K562 (cell line): ENCODE measurements around the gene OLAH. TPM values are rescaled to one million over a fixed set of nuclear protein-coding genes. Genes with fewer than 3 reads are reported as not detected.

Experiments
- ATAC-seq: fragments of 200-7000 bp; cut with Tn5 transposase; 3 replicates; pipeline ENCODE4 v1.9.1; 2020; ENCODE audit warnings: moderate library complexity
- BruUV-seq: library from RNA; stranded (reverse); fragments of 400-500 nt; replicated peaks from 2 replicates; lab custom pipeline; 2021; lab: Mats Ljungman, UMichigan
- CTCF ChIA-PET: fragments of 300-600 bp; formaldehyde crosslinking; extraction: SDS; loops from one replicate; lab custom pipeline; 2021; ENCODE audit warnings: low intra/inter-chr PET ratio; lab: Yijun Ruan, JAX
- POLR2A ChIA-PET: fragments of 300-600, 350-650 bp; sonication (Branson Sonifier 250); formaldehyde crosslinking; extraction: SDS; loops from one replicate; lab custom pipeline; 2021; ENCODE audit warnings: antibody characterized with exemption, inconsistent platforms; lab: Yijun Ruan, JAX
- DNase-seq, 4 experiments: peaks; one replicate each; pipeline versions ENCODE4 v3.0.0 to v3.0.0-alpha.2; 2011 to 2018; ENCODE audit warnings: low spot score in 3 of 4, mixed read lengths in 3 of 4; ENCODE audit errors: extremely low read depth in 1 of 4
- FAIRE-seq: peaks from 2 replicates; lab custom pipeline; 2011; peaks lifted over from hg19 to GRCh38; lab: Jason Lieb, UNC
- H2AFZ ChIP-seq: 2 replicates; pipeline ENCODE4 v1.6.0; 2011; ENCODE audit warnings: low read depth, low read length, control low read depth, inconsistent platforms
- H3K27ac ChIP-seq: fragments of 200-600 bp; 3 replicates; pipeline ENCODE4 v1.8.0; 2011; ENCODE audit warnings: low read depth, mild to moderate bottlenecking, control low read depth, inconsistent platforms, low read length, moderate library complexity, mixed read lengths; ENCODE audit errors: extremely low read depth
- H3K27me3 ChIP-seq, 2 experiments: fragments of 300-600 bp in 1 of 2; 2 replicates in 1 of 2; 3 replicates in 1 of 2; pipeline versions ENCODE4 v1.6.0 to v1.8.0; 2011; ENCODE audit warnings: inconsistent platforms in 2 of 2, low read length in 2 of 2, mild to moderate bottlenecking in 1 of 2, mixed read lengths in 1 of 2, moderate library complexity in 1 of 2; ENCODE audit not compliant: control insufficient read depth in 2 of 2, insufficient read depth in 2 of 2
- H3K36me3 ChIP-seq: fragments of 300-600 bp; 3 replicates; pipeline ENCODE4 v1.8.0; 2011; ENCODE audit warnings: mild to moderate bottlenecking, low read length, inconsistent platforms; ENCODE audit not compliant: control insufficient read depth, insufficient read depth
- H3K4me1 ChIP-seq, 2 experiments: fragments of 200-600 bp in 1 of 2; replicated peaks in 1 of 2; 2 replicates in 1 of 2; 3 replicates in 1 of 2; pipeline versions ENCODE4 v1.5.1 to v1.8.0; 2011; ENCODE audit warnings: inconsistent platforms in 2 of 2, low read length in 2 of 2, mild to moderate bottlenecking in 1 of 2, mixed read lengths in 1 of 2, moderate library complexity in 1 of 2; ENCODE audit not compliant: control insufficient read depth in 2 of 2, insufficient read depth in 2 of 2
- H3K4me2 ChIP-seq: 2 replicates; pipeline ENCODE4 v1.6.1; 2011; ENCODE audit warnings: low read length, control low read depth, inconsistent platforms, mixed read lengths; ENCODE audit not compliant: insufficient read depth
- H3K4me3 ChIP-seq: fragments of 200-600 bp; sonication (generic), shearing (Covaris generic); 2 replicates; pipeline ENCODE4 v1.5.1; 2016; ENCODE audit warnings: control low read depth, inconsistent platforms
- H3K79me2 ChIP-seq: fragments of 200-600 bp; 3 replicates; pipeline ENCODE4 v1.8.0; 2011; ENCODE audit warnings: low read length, inconsistent platforms; ENCODE audit not compliant: control insufficient read depth, insufficient read depth
- H3K9ac ChIP-seq, 2 experiments: 2 replicates each; pipeline versions ENCODE4 v1.6.0 to v1.6.1; 2011; ENCODE audit warnings: low read depth in 2 of 2, low read length in 2 of 2, control low read depth in 1 of 2, inconsistent platforms in 1 of 2, mild to moderate bottlenecking in 1 of 2, mixed read lengths in 1 of 2; ENCODE audit not compliant: insufficient read depth in 1 of 2
- H3K9me1 ChIP-seq: one replicate; pipeline ENCODE4 v1.6.0; 2011; ENCODE audit warnings: inconsistent platforms, mild to moderate bottlenecking, low read length, moderate library complexity; ENCODE audit not compliant: control insufficient read depth, insufficient read depth
- H3K9me3 ChIP-seq: replicated peaks from 2 replicates; pipeline ENCODE4 v1.5.1; 2011; ENCODE audit warnings: low read depth, low read length, inconsistent platforms; ENCODE audit not compliant: control insufficient read depth, insufficient read depth
- H4K20me1 ChIP-seq: replicated peaks from 2 replicates; pipeline ENCODE4 v1.6.1; 2011; ENCODE audit warnings: low read length, inconsistent platforms, mixed read lengths; ENCODE audit not compliant: control insufficient read depth, insufficient read depth
- ZFX ChIP-seq: sonication (generic); formaldehyde crosslinking; IDR thresholded peaks from 2 replicates; pipeline ENCODE4 v1.8.0; 2022; ENCODE audit warnings: mild to moderate bottlenecking, missing genetic modification reagents, moderate library complexity
- ZNF384 ChIP-seq: IDR thresholded peaks from 2 replicates; pipeline ENCODE4 v1.6.1; 2012; ENCODE audit warnings: low read depth, low read length, improper control_type of control experiment
- WGBS: fragments of 100-300 bp; shearing (Covaris generic); methylation state at CpG from one replicate; pipeline ENCODE4 v1.1.6; 2016; ENCODE audit warnings: low coverage, mixed read lengths; ENCODE audit not compliant: insufficient coverage; ENCODE audit errors: missing lambda C conversion rate; 5-methylcytosine and 5-hydroxymethylcytosine counted together
- in situ Hi-C: fragments of 300-500 bp; cut with MboI; formaldehyde crosslinking; loops from 4 replicates; pipeline ENCODE4 v1.15.0; 2018; ENCODE audit warnings: inconsistent platforms, mixed read lengths
- intact Hi-C: fragments of 100-400 bp; cut with micrococcal nuclease; formaldehyde crosslinking; loops from 2 replicates; pipeline ENCODE4 v1.14.2; 2022
- polyA plus RNA-seq, 8 experiments: library from polyadenylated mRNA; depleted of rRNA in 4 of 8; stranded (reverse) in 5 of 8; unstranded in 3 of 8; fragments of >200 nt; fragmentation: Nextera tagmentation in 2 of 8; fragmentation: Illumina TruSeq in 1 of 8; extraction: Ambion mirVana in 2 of 8; extraction: Trizol in 1 of 8; gene quantifications; 2 replicates each; pipeline versions ENCODE4 v1.2.1 to v1.2.3, GENCODE V29; 2011 to 2014; ENCODE audit warnings: inconsistent platforms in 1 of 8, missing spikeins in 1 of 8
- total RNA-seq, 7 experiments: library from RNA; depleted of rRNA in 6 of 7; stranded (reverse); fragments of >200 nt in 6 of 7; fragmentation: Illumina TruSeq in 2 of 7; extraction: Trizol in 2 of 7; gene quantifications; 2 replicates each; pipeline versions ENCODE4 v1.2.1 to v1.2.3, GENCODE V29; 2011 to 2021; ENCODE audit warnings: low replicate concordance in 1 of 7
- TF ChIP-seq, protein P1 (sequence below), 2 experiments: fragments of 450-650 bp in 1 of 2; sonication (generic) in 1 of 2; formaldehyde crosslinking in 1 of 2; IDR thresholded peaks; 2 replicates each; pipeline versions ENCODE4 v1.7.1 to v1.9.0; 2016 to 2022; ENCODE audit warnings: inconsistent platforms in 1 of 2, mild to moderate bottlenecking in 1 of 2, missing genetic modification reagents in 1 of 2

The OLAH gene
- total and polyA plus RNA-seq, 9 of the 15 experiments (the other 6 are each of a cell fraction or from before 2014, with no cell fraction given) = 0.11 to 0.45 (median 0.18) TPM; not detected in 3

DNA sequence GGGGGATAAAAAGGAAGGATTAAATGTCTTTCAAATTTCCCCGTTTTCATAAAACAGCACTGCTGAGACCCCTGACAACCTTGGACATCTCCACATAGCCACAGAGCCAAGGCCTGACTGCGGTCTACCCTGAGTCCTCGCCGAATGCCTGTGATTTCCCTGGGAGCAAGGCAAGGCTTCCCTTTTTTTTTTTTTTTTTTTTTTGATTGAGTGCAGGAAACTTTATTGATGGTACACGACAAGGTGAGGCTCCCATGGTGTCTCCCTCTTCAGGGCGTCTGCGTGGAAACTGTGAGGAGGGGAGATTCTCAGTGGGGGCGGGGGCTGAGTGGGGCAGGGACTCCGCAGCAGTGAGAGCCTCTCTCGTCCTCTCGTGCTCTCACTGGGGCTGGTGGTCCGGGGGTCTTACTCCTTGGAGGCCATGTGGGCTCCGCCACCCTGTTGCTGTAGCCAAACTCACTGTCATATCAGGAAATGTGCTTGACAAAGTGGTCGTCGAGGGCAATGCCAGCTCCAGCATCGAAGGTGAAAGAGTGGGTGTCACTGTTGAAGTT, 49.2 kb downstream of the OLAH start:
- intact Hi-C loops = no loop called here

More for the DNA sequence above, 49.2 kb downstream of the OLAH start:
- no TSS peak for BruUV-seq
- ATAC-seq (no peak), FAIRE-seq (no peak), DNase-seq (no peak)
- in situ Hi-C loops = no loop called here
- H3K4me2 ChIP-seq = no peak overlapping the region
- H3K27ac ChIP-seq = no peak overlapping the region
- H3K9ac ChIP-seq = no peak overlapping the region
- H3K79me2 ChIP-seq = peaks cover 7% of the 10 kb centered on the region
- ChIA-PET CTCF (no interaction called here), POLR2A (interaction anchor here (1.1 kb wide), 1 partner anchor 37 kb away, joined by 3 read pairs; no protein-coding TSS in a partner anchor)
- H3K9me1 ChIP-seq = no peaks in the 10 kb centered on the region
- H3K9me3 ChIP-seq = 0 out of 2 replicates have a peak, but pooled peaks cover 1% of the 10 kb centered on the region
- peak; percentile 98 for TF ChIP-seq ZNF384
- TF ChIP-seq, protein P1, sequence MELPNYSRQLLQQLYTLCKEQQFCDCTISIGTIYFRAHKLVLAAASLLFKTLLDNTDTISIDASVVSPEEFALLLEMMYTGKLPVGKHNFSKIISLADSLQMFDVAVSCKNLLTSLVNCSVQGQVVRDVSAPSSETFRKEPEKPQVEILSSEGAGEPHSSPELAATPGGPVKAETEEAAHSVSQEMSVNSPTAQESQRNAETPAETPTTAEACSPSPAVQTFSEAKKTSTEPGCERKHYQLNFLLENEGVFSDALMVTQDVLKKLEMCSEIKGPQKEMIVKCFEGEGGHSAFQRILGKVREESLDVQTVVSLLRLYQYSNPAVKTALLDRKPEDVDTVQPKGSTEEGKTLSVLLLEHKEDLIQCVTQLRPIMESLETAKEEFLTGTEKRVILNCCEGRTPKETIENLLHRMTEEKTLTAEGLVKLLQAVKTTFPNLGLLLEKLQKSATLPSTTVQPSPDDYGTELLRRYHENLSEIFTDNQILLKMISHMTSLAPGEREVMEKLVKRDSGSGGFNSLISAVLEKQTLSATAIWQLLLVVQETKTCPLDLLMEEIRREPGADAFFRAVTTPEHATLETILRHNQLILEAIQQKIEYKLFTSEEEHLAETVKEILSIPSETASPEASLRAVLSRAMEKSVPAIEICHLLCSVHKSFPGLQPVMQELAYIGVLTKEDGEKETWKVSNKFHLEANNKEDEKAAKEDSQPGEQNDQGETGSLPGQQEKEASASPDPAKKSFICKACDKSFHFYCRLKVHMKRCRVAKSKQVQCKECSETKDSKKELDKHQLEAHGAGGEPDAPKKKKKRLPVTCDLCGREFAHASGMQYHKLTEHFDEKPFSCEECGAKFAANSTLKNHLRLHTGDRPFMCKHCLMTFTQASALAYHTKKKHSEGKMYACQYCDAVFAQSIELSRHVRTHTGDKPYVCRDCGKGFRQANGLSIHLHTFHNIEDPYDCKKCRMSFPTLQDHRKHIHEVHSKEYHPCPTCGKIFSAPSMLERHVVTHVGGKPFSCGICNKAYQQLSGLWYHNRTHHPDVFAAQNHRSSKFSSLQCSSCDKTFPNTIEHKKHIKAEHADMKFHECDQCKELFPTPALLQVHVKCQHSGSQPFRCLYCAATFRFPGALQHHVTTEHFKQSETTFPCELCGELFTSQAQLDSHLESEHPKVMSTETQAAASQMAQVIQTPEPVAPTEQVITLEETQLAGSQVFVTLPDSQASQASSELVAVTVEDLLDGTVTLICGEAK (IDR thresholded peaks at IDR 0.05) = peak; percentile 91
- TF ChIP-seq, protein P1 (CRISPR knock-in tag; IDR thresholded peaks at IDR 0.05) = peak; percentile 95
- TF ChIP-seq ZFX (CRISPR knock-in tag) = no peak
- H3K4me1 ChIP-seq = peaks cover 0 to 15% of the 10 kb centered on the region in 2 experiments; a peak in 3 of 5 replicates
- 32% methylated on average over 10 of the region's 16 CpGs for WGBS
- no peak overlapping the region for H2AFZ ChIP-seq
- no peak overlapping the region for H3K4me3 ChIP-seq
- H4K20me1 ChIP-seq = no peaks in the 10 kb centered on the region
- peaks cover 8 to 12% of the 10 kb centered on the region in 2 experiments; a peak in 2 of 5 replicates for H3K27me3 ChIP-seq
- H3K36me3 ChIP-seq = no peaks in the 10 kb centered on the region
